HEK293 (cell line): ENCODE data around the gene CTTN.

Experiments
- CTCF ChIA-PET: fragments of 350-600 bp; formaldehyde crosslinking; extraction: SDS; loops from one replicate; lab custom pipeline; 2021; ENCODE audit warnings: antibody characterized with exemption; lab: Yijun Ruan, JAX
- POLR2A ChIA-PET: fragments of 300-600 bp; formaldehyde crosslinking; extraction: SDS; loops from one replicate; lab custom pipeline; 2020; ENCODE audit warnings: antibody characterized with exemption, inconsistent platforms; lab: Yijun Ruan, JAX
- H3K27ac ChIP-seq: fragments of 200-500 bp; sonication (Bioruptor generic); 2 replicates; pipeline ENCODE4 v1.5.1; 2014; ENCODE audit warnings: low read depth, low read length, control low read depth, inconsistent platforms; ENCODE audit errors: extremely low read depth
- H3K36me3 ChIP-seq, 2 experiments: fragments of 200-500 bp in 1 of 2; sonication (Bioruptor generic) in 1 of 2; 1 replicate in 1 of 2; 2 replicates in 1 of 2; pipeline ENCODE4 v1.5.1; 2014 to 2017; ENCODE audit warnings: inconsistent platforms in 2 of 2, low read length in 2 of 2; ENCODE audit not compliant: control insufficient read depth in 2 of 2, insufficient read depth in 1 of 2
- H3K4me1 ChIP-seq: fragments of 200-500 bp; sonication (Bioruptor generic); 2 replicates; pipeline ENCODE4 v1.5.1; 2014; ENCODE audit warnings: mild to moderate bottlenecking, low read length, inconsistent platforms; ENCODE audit not compliant: control insufficient read depth, insufficient read depth
- H3K4me3 ChIP-seq: 2 replicates; pipeline ENCODE4 v1.5.1; 2011; ENCODE audit warnings: low read depth, mild to moderate bottlenecking, control low read depth, low read length, moderate library complexity
- H3K9me3 ChIP-seq: fragments of 200-500 bp; sonication (Bioruptor generic); 2 replicates; pipeline ENCODE4 v1.5.1; 2014; ENCODE audit warnings: low read depth, low read length, inconsistent platforms; ENCODE audit not compliant: control insufficient read depth, insufficient read depth
- ATF2 ChIP-seq: fragments of 450-650 bp; formaldehyde crosslinking; IDR thresholded peaks from 2 replicates; pipeline ENCODE4 v1.5.1; 2016; ENCODE audit warnings: missing biosample characterization, missing genetic modification characterization, low read depth
- GFI1B ChIP-seq: fragments of 450-650 bp; formaldehyde crosslinking; IDR thresholded peaks from 2 replicates; pipeline ENCODE4 v1.5.1; 2016; ENCODE audit warnings: missing biosample characterization, missing genetic modification characterization
- PRDM4 ChIP-seq: fragments of 450-650 bp; formaldehyde crosslinking; IDR thresholded peaks from 2 replicates; pipeline ENCODE4 v1.5.1; 2017; ENCODE audit warnings: missing biosample characterization, missing genetic modification characterization
- SETDB1 ChIP-seq: IDR thresholded peaks from one replicate; pipeline ENCODE4 v1.6.1; 2017; ENCODE audit warnings: mild to moderate bottlenecking, low read length, moderate library complexity, mixed read lengths; ENCODE audit not compliant: insufficient read length
- YY2 ChIP-seq: fragments of 450-650 bp; formaldehyde crosslinking; IDR thresholded peaks from 2 replicates; pipeline ENCODE4 v1.5.1; 2016; ENCODE audit warnings: missing biosample characterization, missing genetic modification characterization
- ZBTB1 ChIP-seq: fragments of 450-650 bp; formaldehyde crosslinking; IDR thresholded peaks from 2 replicates; pipeline ENCODE4 v1.5.1; 2016; ENCODE audit warnings: missing biosample characterization, missing genetic modification characterization
- ZBTB17 ChIP-seq: fragments of 450-650 bp; formaldehyde crosslinking; IDR thresholded peaks from 2 replicates; pipeline ENCODE4 v1.5.1; 2016; ENCODE audit warnings: missing biosample characterization, missing genetic modification characterization
- ZBTB8A ChIP-seq: fragments of 450-650 bp; formaldehyde crosslinking; IDR thresholded peaks from 2 replicates; pipeline ENCODE4 v1.5.1; 2016; ENCODE audit warnings: missing biosample characterization, missing genetic modification characterization
- ZFP3 ChIP-seq: fragments of 450-650 bp; formaldehyde crosslinking; IDR thresholded peaks from 2 replicates; pipeline ENCODE4 v1.5.1; 2016; ENCODE audit warnings: low read depth, missing biosample characterization, missing genetic modification characterization
- ZFP37 ChIP-seq: fragments of 450-650 bp; formaldehyde crosslinking; IDR thresholded peaks from 2 replicates; pipeline ENCODE4 v1.5.1; 2016; ENCODE audit warnings: missing biosample characterization, missing genetic modification characterization
- ZNF121 ChIP-seq: fragments of 450-650 bp; formaldehyde crosslinking; IDR thresholded peaks from 2 replicates; pipeline ENCODE4 v1.5.1; 2016; ENCODE audit warnings: missing biosample characterization, missing genetic modification characterization
- ZNF132 ChIP-seq: fragments of 450-650 bp; formaldehyde crosslinking; IDR thresholded peaks from 2 replicates; pipeline ENCODE4 v1.5.1; 2017; ENCODE audit warnings: missing biosample characterization, missing genetic modification characterization, borderline replicate concordance
- ZNF157 ChIP-seq: fragments of 450-650 bp; formaldehyde crosslinking; IDR thresholded peaks from 2 replicates; pipeline ENCODE4 v1.5.1; 2016; ENCODE audit warnings: missing biosample characterization, missing genetic modification characterization
- ZNF175 ChIP-seq: fragments of 450-650 bp; formaldehyde crosslinking; IDR thresholded peaks from 2 replicates; pipeline ENCODE4 v1.5.1; 2016; ENCODE audit warnings: missing biosample characterization, missing genetic modification characterization
- ZNF366 ChIP-seq: fragments of 450-650 bp; formaldehyde crosslinking; conservative IDR thresholded peaks from 2 replicates; pipeline ENCODE4 v1.5.1; 2016; ENCODE audit warnings: missing biosample characterization, missing genetic modification characterization
- ZNF391 ChIP-seq: fragments of 450-650 bp; formaldehyde crosslinking; IDR thresholded peaks from 2 replicates; pipeline ENCODE4 v1.5.1; 2016; ENCODE audit warnings: low read depth, missing biosample characterization, missing genetic modification characterization, borderline replicate concordance
- ZNF423 ChIP-seq: fragments of 450-650 bp; formaldehyde crosslinking; IDR thresholded peaks from 2 replicates; pipeline ENCODE4 v1.5.1; 2016; ENCODE audit warnings: missing biosample characterization, missing genetic modification characterization
- ZNF513 ChIP-seq: fragments of 450-650 bp; IDR thresholded peaks from 2 replicates; pipeline ENCODE4 v1.5.1; 2018; ENCODE audit warnings: missing biosample characterization, missing genetic modification characterization
- ZNF514 ChIP-seq: fragments of 450-650 bp; formaldehyde crosslinking; IDR thresholded peaks from 2 replicates; pipeline ENCODE4 v1.5.1; 2016; ENCODE audit warnings: missing biosample characterization, missing genetic modification characterization
- ZNF600 ChIP-seq: fragments of 450-650 bp; formaldehyde crosslinking; IDR thresholded peaks from 2 replicates; pipeline ENCODE4 v1.5.1; 2016; ENCODE audit warnings: missing biosample characterization, missing genetic modification characterization
- ZNF704 ChIP-seq: fragments of 450-650 bp; formaldehyde crosslinking; IDR thresholded peaks from 2 replicates; pipeline ENCODE4 v1.5.1; 2016; ENCODE audit warnings: missing biosample characterization, missing genetic modification characterization
- ZNF777 ChIP-seq: fragments of 450-650 bp; formaldehyde crosslinking; IDR thresholded peaks from 2 replicates; pipeline ENCODE4 v1.5.1; 2017; ENCODE audit warnings: missing biosample characterization, missing genetic modification characterization, borderline replicate concordance
- ZNF792 ChIP-seq: fragments of 450-650 bp; formaldehyde crosslinking; IDR thresholded peaks from 2 replicates; pipeline ENCODE4 v1.5.1; 2016; ENCODE audit warnings: missing biosample characterization, missing genetic modification characterization
- ZSCAN16 ChIP-seq: fragments of 450-650 bp; formaldehyde crosslinking; IDR thresholded peaks from 2 replicates; pipeline ENCODE4 v1.5.1; 2016; ENCODE audit warnings: missing biosample characterization, missing genetic modification characterization
- ZSCAN18 ChIP-seq: fragments of 450-650 bp; formaldehyde crosslinking; IDR thresholded peaks from 2 replicates; pipeline ENCODE4 v1.5.1; 2016; ENCODE audit warnings: missing biosample characterization, missing genetic modification characterization
- ZSCAN4 ChIP-seq: fragments of 450-650 bp; formaldehyde crosslinking; IDR thresholded peaks from 2 replicates; pipeline ENCODE4 v1.5.1; 2017; ENCODE audit warnings: missing biosample characterization, missing genetic modification characterization

Gene CTTN

GRCh38 chr11:70402685-70403084 lies 4.4 kb downstream of the CTTN start (continued):
- TF ChIP-seq ZBTB1 (tag by site-specific recombination) = no peak
- TF ChIP-seq ZFP3 (tag by site-specific recombination) = no peak
- TF ChIP-seq, all 188 proteins: peak for 0

- CTCF ChIA-PET = interaction anchor here (0.9 kb wide), 1 partner anchor 11 kb away, joined by 3 read pairs; no protein-coding TSS in a partner anchor
- POLR2A ChIA-PET = no interaction called here
- peaks cover 12 to 53% of the 10 kb centered on the region in 2 experiments for H3K36me3 ChIP-seq
Measured at GRCh38 chr11:70404244-70404643, 5.9 kb downstream of the CTTN start.

GRCh38 chr11:70405679-70406395 lies 7.5 kb downstream of the CTTN start:
- Histone ChIP-seq H3K9me3 (no peaks in the 10 kb centered on the region), H3K27ac (no peak overlapping the region), H3K4me3 (no peak overlapping the region), H3K36me3 (peaks cover 12 to 64% of the 10 kb centered on the region in 2 experiments), H3K4me1 (no peaks in the 10 kb centered on the region)
- ChIA-PET CTCF (interaction anchor here (0.6 kb wide), 2 partner anchors 43 to 674 kb away, joined by 3 to 5 read pairs; no protein-coding TSS in a partner anchor), POLR2A (interaction anchor here (0.7 kb wide), 1 partner anchor 7 kb away, joined by 4 read pairs; the partner anchor contains the start of gene CTTN)
- no peak for TF ChIP-seq ZSCAN18 (tag by site-specific recombination)
- TF ChIP-seq ZNF121 (tag by site-specific recombination) = no peak
- TF ChIP-seq ZNF600 (tag by site-specific recombination) = no peak
- TF ChIP-seq ZNF132 (tag by site-specific recombination) = no peak
- no peak for TF ChIP-seq ZNF704 (tag by site-specific recombination)
- no peak for TF ChIP-seq ZBTB8A (tag by site-specific recombination)
- no peak for TF ChIP-seq ZBTB17 (tag by site-specific recombination)
- no peak for TF ChIP-seq YY2 (tag by site-specific recombination)
- TF ChIP-seq ZSCAN4 (tag by site-specific recombination) = no peak
- no peak for TF ChIP-seq ZNF792 (tag by site-specific recombination)
- no peak for TF ChIP-seq PRDM4 (tag by site-specific recombination)
- no peak for TF ChIP-seq ZNF423 (tag by site-specific recombination)
- no peak for TF ChIP-seq ATF2 (tag by site-specific recombination)
- no peak for TF ChIP-seq ZFP37 (tag by site-specific recombination)

More at GRCh38 chr11:70404244-70404643, 5.9 kb downstream of the CTTN start:
- TF ChIP-seq ZSCAN16 (no peak), SETDB1 (no peak), GFI1B (tag by site-specific recombination) (no peak), ZNF157 (no peak), ZNF366 (tag by site-specific recombination) (no peak), ZNF391 (tag by site-specific recombination) (no peak), ZNF514 (tag by site-specific recombination) (no peak), ZNF175 (tag by site-specific recombination) (no peak), ZNF513 (tag by site-specific recombination) (no peak), ZNF777 (tag by site-specific recombination) (no peak)
- no peaks in the 10 kb centered on the region for H3K9me3 ChIP-seq
- H3K4me3 ChIP-seq = no peak overlapping the region
- H3K4me1 ChIP-seq = no peaks in the 10 kb centered on the region
- no peak overlapping the region for H3K27ac ChIP-seq
